HG03039 (cell line): Measurements from ENCODE around the gene SATB2.
A peak's percentile ranks its signal among the peaks of the same experiment; 100 is the strongest.

Experiments used
- ATAC-seq: cut with Tn5 transposase; IDR thresholded peaks from one replicate; pipeline ENCODE4 v1.9.1; 2021; ENCODE audit warnings: mild to moderate bottlenecking, moderate library complexity; ENCODE audit not compliant: unreplicated experiment

Gene SATB2

DNA sequence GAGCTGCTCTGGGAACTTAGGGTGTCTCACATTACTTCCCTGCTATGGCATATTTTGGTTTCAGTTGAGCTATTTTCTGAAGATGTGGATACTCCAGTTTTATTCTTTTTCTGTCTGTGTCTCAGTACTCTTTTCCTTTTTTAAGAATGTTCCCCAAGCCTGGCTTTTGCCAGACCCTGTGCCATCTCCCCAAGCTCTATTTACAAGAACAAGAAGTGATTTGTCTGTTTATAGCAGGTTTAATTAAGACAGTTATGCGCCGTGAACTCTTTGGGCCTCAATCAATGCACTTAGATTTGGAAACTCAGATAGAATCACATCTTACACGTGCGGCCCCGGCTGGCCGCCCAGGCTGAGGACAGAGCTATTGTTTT lies 8.9 kb upstream of the SATB2 start:
- no peak for ATAC-seq

DNA sequence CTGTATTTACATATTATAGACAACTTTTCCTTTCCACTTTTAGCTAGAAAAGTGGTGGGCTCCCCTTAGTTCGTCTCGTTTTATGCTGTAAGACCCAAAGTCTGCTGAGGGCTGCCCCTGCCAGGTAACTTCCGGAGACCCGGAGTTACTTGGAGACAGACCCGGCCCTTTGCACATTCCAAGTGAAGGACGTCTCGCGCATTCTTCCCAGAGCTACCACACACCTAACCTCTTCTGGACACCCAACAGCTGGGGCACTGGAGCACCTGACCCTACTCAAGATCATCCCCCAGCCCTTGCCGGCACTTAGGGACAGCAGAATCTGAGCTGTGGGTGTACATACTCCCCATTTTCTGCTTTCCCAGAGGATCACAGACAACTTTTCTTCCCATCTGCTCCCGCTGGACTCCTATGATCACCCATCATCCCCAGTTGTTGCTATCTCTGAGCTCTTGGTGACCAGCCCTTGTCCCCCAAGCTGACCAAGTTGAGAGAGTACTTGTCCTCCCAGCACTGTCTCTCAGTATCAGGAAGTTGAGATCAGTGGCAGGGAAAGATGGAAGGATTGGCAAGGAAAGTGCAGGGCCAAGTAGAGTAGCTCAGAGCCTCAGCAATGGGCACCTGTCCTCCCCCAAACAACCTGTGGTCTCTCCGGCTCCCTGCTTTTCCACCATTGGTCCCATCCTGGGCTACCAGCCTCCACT lies 8.4 kb upstream of the SATB2 start:
- no peak for ATAC-seq

DNA sequence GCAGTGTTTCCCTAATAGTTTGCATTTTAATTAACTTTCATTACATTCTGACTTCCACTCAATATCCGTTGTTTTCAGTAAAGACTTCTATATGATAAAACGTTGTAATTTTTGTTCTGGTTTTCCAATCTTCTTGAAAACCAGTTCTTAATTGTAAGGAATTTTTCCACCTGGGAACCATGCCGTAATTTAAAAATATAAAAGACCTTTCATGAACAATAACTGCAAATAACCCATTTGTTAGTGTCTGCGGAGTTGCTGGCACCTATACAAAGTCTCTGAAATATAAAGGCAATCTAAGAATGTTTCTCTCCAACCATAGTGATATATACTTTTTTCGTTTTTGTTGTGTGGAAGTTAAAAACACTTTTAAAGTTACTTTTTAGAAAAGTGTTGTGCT lies 7.7 kb upstream of the SATB2 start:
- no peak for ATAC-seq

DNA sequence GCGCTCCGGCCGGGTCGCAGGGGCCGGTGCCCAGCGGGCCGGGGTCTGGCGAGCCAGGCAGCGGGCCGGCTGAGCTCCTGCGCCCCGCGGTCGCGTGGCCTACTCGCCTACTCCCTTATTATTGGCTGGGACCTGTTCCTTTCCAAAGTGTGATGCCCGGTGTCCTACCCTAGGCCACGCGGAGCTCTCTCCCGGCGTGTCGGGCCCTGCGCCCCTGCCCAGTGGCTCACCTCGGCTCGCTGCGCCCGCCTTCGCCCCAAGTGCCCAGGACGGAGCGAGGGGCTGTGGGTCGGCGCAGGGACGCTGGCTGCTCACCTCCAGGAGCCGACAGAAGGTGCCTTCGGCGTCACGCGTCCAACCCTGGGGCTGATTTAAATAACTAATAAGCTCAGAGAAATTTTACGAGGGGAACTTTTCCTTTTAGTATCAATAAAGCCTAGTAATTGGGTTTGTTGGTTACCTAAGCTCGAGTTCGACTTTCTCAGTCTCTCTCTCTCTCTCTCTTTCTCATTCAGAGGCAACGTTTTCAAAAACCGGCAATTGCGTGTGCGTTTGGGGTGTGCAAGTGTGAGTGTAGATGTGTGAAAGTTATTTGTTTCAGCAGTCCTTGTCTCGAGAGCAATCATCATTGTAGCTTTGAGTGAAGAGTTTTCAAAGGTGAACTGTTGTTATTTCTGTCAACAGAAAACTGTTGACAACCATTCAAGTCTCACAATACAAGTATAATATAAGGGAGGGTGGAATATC lies 7.0 kb upstream of the SATB2 start:
- no peak for ATAC-seq

DNA sequence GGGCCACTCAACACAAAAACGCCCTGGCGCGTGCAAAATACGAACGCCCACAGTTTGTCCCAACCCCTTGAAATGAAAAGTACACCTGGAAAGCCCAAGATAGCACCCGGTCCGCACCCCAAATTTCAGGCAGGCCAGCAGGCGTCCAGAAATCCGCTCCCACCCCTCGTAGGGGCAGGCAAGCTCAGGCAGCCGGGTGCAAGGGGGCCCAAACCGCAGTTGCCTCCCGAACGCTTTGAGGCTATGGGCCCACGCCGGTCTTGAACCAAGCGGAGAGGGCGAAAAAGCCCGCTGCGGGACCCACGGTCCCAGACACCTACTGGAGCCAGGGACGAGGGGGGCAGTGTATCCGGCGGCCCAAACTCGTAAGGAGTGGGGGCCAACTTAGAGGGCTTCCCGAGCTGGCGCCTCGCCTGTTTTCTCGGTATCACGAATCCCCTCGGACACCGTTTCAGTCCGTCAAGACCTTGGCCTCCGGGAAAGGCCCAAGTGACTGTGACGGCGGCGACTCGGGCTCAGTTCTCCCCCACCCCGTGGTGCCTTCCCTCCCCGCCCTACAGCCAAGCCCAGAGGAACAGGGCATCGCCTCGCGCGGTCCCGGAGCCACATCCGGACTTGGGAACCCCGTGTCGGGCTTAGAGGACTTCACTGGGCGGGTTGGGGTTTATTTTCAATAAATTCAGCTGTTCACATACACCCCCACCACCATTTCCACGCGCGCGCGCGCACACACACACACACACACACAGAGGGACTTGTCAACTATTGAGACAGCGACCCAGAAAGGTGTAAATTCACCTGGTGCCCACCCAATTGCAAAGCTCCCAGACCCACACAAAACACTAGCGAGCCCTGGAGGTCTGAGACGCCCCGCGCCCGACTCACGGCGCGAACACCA lies 6.2 kb upstream of the SATB2 start:
- no peak for ATAC-seq

DNA sequence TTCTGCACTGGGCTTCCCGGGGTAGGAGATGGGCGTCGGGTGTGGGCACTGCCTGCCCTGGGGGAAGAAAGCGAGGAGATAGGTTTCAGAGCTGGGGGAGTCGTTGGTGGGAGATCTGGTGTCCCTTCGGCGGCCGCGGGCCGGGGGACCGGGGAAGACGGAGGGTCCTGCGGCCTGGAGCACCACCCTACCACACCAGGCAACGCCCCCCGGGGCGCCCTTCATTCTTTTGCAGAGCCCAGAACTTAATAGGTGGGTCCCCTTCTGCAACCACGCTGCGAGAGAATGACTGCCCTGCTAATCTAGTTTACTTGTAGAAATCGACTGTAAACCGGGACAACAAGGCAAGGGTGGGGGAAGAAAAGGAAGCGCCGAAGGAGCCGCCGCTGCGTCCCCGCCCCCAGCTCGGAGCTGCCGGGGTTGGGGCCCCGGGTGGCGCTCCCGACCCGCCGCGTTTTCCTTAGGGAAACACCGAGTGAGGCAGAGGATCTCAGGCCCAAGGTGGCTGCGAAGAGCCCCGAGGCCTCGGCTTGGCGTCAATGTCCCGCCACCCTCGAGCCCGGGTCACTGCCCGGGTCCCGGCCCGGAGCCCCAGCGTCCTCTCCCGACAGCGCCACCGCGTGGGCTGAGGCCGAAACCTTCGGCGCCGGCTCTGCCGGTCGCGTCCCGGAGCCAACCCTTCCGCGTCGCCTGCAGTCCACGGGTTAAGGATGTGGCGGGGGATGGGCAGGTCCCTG lies 5.4 kb upstream of the SATB2 start:
- peak; percentile 42 for ATAC-seq

DNA sequence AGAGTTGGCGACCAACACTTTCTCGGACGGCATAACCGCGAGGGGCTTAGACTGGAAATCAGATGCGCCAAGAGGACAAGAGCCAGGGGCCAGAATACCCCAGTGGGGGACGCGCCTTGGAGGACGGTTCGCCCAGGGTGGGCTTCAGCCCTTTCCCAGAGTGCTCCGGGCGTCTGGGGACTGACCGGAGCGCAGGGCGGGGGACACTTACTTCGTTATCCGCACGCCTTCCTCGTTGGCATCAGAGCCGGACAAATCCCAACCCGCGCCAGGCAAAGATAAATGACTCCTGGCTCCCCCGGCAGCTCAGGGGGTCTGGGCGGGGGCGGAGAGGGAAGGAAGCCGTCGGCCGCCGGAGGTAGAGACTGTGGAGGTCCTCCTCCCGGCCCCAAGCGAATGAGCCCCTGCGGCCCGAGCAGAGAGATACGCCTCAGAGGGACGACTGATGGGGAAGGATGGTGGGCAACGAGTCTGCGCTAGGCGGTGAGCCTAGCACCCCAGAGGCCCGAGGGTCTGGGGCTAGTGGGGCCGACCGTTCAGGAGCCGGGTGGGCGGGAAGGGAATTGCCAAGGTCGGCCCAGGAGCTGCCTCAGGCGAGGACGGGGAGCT lies 4.7 kb upstream of the SATB2 start:
- no peak for ATAC-seq

DNA sequence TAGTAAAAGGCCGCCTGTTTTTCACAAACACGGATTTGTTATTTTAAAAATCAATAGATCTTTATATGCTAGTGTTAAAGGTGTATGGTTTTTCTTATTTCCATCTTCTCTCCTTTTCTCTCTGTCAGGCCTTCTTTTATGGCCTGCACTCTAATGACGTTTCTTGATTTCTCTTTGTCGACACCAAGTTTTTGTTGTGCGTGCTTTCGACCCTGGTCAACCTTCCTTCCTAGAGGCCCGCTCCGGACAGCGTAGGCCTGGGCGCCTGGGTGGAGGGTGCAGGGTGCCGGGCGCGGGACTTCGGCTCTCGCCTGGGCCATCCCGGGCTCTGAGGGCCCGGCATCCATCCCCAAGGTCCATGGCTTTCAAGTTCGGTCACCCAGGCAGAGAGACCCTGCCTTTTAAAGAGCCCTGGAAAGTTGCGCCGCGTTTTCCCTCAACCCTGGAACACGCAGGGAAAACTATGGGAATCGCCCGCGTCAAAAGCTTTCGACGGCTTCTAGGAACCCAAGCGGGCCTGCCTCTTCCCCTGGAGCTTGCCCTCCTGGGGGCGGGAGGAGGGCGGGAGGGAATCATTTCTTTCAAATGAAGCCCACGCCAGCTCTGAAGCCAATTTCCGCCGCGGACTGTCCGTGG lies 4.1 kb upstream of the SATB2 start:
- no peak for ATAC-seq

DNA sequence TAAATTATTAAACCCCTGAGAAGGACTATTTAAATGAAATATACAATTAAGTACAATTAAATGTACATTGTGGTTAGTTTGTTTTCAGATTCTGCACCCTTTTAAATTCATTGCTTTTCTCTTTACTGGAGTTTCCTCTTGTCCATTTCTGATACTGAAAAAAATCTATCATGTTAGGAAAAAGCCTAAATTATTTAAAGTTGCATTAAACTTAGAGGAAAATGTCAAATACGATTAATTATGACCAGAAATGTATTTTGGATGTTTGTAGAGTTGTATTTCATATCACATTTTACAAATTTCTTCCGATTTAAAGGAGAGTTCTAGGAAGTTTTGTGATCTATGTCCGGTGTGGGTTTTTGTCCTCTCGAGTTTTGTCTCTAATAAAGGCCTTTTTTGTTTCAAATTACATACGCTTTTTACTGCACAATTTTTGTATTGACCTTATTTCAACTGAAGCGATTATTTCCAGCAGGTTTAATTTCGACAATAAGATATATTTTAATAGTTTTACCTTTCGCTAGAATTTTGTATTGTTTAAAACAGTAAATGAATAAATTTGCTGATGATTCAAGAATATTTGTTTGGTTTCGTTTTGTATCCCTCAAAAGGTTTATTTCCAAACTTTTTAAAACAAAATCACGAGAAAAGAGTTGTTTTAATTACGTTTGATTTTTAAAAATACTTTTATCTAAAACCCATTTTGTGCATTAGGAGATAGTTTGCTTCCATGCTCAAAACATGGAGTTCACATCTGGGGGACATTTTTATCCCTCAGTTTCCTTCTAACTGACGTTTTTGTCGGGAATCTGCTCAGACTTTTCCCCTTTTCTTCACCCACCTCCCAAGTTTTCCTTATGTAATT lies 3.3 kb upstream of the SATB2 start:
- ATAC-seq: no peak

DNA sequence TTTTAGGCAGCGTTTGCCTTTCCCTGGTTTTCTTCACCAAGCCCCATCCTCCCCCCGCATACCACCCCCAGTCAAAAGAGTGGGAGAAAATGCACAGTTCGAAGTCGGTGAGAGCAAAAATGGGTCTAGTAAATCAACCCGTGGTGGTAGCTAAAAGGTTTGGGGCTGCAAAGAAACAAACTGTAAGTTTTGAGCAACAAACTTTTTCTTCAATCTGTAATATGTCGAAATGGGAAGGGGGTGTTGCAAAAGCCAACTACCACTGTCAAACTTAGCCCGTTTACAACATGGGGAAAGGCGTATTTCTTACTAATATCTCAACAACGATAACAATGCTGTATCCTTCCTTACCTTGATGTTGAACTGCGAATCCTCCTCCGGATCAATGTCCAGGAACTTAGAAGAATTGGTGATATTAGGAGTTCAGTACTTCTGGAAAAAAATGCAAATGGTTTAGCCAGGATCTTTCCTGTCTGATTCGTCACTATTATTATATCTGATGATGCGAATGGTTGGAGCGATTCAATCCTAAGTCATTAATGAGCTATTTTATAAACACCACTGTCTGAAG lies 2.4 kb upstream of the SATB2 start:
- no peak for ATAC-seq

DNA sequence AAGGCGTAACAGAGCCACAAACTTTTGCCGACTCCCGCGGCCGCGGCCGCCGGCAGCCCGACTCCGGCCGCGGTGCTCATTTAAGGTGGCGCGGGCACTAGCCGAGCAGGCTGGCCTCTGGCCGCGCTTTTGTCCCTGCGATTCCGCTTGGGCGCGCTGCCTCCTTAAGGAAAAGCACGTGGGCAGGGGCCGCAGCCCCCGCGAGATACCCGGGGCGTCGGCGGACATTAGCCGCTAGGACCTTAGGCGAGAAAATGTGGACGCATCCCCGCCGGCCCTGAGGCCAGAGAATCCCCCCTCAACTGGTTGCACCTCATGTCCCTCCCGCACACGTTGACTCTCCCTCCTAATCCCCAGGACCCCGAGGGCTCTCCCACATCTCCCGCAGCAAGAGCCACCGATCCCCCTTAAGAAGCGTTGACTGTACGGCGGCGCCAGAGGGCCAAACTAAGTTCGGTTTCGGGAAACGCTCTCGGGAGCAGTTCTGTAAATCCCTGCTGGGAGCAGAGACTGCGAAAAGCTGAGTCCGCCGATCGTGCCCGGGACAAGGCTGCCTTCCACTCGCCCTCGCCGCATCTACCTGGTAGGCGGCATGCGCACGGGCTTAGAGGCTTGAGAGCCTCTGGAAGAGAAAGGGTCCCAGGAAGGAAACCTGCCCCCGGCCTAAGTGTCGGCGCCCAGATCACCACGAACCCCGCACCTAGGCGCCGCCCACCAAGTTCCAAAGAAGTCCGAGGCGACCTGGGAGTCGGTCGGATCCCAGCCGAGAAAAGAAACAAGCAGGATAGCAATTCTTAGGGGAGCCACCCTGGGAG lies 1.8 kb upstream of the SATB2 start:
- ATAC-seq: no peak

DNA sequence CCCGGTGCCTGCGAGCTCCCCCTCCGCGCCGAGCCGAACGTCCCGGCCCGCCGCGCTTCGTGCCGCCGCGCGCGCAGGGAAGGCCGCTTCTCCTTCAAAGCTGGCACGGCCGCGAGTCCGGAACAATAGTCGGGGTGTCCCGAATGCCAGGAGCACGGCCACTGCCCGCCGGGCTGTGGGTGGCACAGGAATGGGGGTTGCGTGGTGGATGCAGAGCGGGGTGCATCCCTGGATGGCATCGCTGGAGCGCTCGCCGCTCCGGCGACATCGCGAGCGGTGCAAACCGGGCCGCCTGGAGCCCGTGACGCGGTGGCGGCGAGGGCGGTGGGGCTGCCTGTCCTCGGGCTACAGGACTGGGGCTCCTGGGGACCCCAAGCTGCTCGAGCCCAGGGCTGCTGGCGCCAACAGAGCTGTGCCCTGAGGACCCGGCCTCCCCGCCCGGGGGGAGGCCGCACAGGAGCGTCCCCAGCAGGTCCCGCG lies 1.1 kb upstream of the SATB2 start:
- ATAC-seq: no peak

DNA sequence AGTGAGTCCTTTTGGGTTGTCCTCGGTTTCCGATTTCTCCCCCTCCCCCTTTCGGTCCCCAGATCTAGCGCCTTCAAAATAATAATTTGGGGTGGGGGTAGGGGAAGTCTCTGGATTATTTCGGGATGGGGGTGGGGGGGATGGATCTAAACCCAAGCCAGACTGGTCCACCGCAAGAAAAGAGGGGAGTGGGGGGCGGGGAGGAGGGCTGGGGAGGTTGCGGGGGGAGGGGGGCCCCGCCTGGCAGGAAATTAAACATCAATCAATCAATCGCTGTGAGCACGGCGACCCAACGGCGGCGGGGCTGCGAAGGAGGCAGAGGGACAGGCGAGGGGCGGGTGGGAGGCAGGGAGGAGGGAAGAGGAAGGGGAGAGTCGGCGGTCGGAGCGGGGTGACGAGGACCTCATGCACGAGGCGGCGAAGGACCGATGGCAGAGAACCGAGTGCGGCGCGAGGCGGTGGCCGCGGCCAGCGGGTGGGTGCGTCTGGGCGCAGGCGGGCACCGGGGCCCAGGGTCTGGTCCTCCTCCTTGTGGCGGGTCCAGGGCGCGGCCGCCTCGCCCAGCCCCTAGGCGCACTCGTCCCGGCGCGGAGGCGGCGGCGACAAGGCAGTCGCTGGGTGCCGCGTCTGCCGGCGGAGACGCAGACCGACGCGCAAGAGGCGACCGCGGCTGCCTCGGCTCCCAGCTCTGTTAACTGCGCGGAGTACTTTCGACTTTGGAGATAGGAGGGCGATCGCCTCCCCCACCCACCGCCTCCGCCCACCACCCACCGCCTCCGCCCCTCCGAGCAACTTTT lies 468 bp upstream of the SATB2 start:
- ATAC-seq: no peak

DNA sequence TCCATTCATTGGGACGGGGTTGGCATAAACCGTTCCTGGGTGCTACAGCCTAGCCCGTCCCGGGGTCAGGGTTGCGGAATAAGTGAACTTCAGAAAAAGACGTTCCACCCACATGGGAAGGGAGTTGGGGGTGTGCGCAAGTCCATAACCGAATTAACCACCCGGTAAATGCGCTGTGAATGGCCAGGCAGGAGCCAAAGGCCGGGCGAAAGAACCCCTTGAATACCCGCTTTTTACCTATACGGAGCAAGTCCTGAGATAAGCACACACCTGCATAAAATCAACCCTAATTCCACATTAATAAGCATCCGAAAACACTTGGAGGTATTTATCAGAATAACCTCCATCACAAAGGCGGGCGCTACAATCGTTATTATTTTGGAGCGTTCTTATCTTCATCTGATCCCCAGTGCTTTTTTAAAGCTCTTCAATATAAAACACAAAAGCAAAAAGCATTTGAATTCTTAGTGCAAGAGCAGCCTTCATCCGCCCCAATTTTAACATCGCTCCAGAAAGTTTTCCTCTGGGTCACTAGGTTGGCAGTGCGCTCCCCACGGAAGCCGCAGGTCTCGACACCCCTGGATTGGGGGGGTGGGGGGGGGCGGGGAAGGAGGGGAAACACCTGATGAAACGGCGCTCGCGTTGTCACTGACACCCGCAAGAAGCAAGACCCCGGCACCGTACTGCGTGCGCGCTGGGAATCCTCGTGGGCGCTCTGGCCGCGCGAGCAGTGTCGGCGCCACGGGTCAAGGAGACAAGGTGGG lies 1.2 kb downstream of the SATB2 start:
- no peak for ATAC-seq

DNA sequence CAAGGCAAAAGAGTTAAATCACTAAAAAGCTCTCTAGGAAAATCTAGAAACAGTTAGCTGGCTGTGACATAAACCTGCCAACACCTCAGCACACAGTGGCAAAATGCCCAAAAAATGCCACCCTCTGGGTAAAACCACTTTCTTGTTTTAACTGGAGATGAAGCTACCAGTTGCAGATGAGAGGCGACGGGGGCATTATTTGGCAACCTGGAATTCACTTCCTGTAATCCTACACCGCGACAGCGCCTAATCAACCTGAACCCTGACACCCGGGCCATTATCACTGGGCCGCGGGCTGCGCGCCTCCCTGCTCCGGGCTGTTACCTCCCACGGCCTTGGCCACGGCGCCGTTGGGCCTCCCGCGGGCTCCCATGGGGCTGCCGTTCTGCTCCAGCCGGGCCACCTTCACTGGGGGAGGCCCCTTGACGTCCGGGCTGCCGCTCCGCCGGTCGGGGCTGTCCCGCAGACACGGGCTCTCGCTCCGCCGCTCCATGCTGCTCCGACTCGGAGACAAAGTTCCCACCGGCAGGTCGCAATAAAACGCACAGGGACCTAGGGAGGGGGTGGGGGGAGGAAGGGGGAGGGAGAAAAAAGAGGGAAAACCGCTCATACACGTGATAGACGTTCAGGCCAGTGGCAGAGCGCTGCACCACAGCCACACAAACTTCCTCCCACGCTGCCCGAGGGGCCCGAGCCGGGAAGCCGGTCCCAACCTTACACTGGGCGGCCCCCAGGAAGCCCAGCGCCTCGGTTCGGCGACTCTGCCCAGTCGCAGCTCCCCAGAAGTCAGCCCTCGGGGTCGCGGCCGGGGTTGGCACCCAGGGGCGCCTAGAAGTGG lies 2.0 kb downstream of the SATB2 start:
- no peak for ATAC-seq

DNA sequence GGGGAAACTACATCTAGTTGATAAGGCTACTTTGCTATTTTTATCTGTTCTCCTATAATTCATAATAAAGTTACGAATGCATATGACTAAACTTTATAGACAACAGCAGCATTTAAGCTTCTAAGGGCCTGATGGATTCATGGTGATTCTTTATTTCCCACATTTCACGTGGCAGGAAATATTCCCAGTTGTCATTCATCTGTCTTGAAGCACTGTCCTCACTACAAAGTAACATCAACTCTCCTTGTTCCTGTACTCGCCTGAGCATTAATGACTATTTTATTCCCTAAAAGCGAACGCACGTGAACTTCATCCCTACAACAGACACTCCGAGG lies 2.6 kb downstream of the SATB2 start:
- no peak for ATAC-seq
